Lung (tissue), 12 donors: ENCODE data around the gene FAM234A. TPM values are rescaled to one million over a fixed set of nuclear protein-coding genes. Genes with fewer than 3 reads are reported as not detected.

Experiments
- ATAC-seq: fragments of 200-7000 bp; cut with Tn5 transposase; one replicate; pipeline ENCODE4 v1.9.1; 2020; ENCODE audit warnings: moderate number of reproducible peaks; ENCODE audit not compliant: insufficient read depth, low FRiP score
- DNase-seq, 3 donors: peaks; one replicate each; pipeline ENCODE4 v3.0.0-alpha.2; 2013 to 2017
- H3K27ac ChIP-seq, 2 donors: one replicate each; pipeline ENCODE4 v1.5.1; 2013; ENCODE audit warnings: mild to moderate bottlenecking in 2 of 2, moderate library complexity in 2 of 2, control low read depth in 1 of 2, inconsistent platforms in 1 of 2, low read depth in 1 of 2, low read length in 1 of 2
- H3K27me3 ChIP-seq, 3 donors: one replicate each; pipeline ENCODE4 v1.5.1; 2013; ENCODE audit warnings: low read length in 2 of 3; ENCODE audit not compliant: control insufficient read depth in 3 of 3, insufficient read depth in 3 of 3
- H3K36me3 ChIP-seq, 4 donors: one replicate each; pipeline ENCODE4 v1.5.1; 2013; ENCODE audit warnings: low read length in 4 of 4, mild to moderate bottlenecking in 1 of 4, moderate library complexity in 1 of 4; ENCODE audit not compliant: control insufficient read depth in 4 of 4, insufficient read depth in 4 of 4
- H3K4me1 ChIP-seq, 5 donors: one replicate each; pipeline ENCODE4 v1.5.1; 2013; ENCODE audit warnings: low read length in 5 of 5, mild to moderate bottlenecking in 2 of 5, moderate library complexity in 1 of 5; ENCODE audit not compliant: control insufficient read depth in 5 of 5, insufficient read depth in 5 of 5
- H3K4me3 ChIP-seq: one replicate; pipeline ENCODE4 v1.5.1; 2013; ENCODE audit warnings: mild to moderate bottlenecking, control low read depth, moderate library complexity
- H3K9ac ChIP-seq, 2 donors: one replicate each; pipeline ENCODE4 v1.5.1; 2013; ENCODE audit warnings: low read length in 2 of 2, control low read depth in 1 of 2; ENCODE audit not compliant: insufficient read depth in 1 of 2
- H3K9me3 ChIP-seq, 4 donors: one replicate each; pipeline ENCODE4 v1.5.1; 2013; ENCODE audit warnings: low read length in 3 of 4, mild to moderate bottlenecking in 1 of 4, moderate library complexity in 1 of 4; ENCODE audit not compliant: control insufficient read depth in 4 of 4, insufficient read depth in 3 of 4
- WGBS, 2 donors: extraction: QIAGEN DNeasy Blood & Tissue Kit; methylation state at CpG; one replicate each; pipeline ENCODE4 v1.1.7; 2013; 5-methylcytosine and 5-hydroxymethylcytosine counted together
- polyA plus RNA-seq, 2 donors: library from polyadenylated mRNA; stranded (reverse); fragments of 200-250 nt; gene quantifications; one replicate each; pipeline ENCODE4 v1.2.1, GENCODE V29; 2013
- total RNA-seq, 2 donors: library from RNA; depleted of rRNA in 1 of 2; stranded (reverse); fragments of >200 nt in 1 of 2; gene quantifications; one replicate each; pipeline ENCODE4 v1.2.1, GENCODE V29; 2014 to 2021
- TF ChIP-seq, protein P1 (sequence below): IDR thresholded peaks from 2 replicates; pipeline ENCODE4 v1.5.1; 2012; ENCODE audit warnings: mild to moderate bottlenecking; ENCODE audit errors: control extremely low read depth, extremely low read depth
- donor health status: control.
- donor health status: control.
- donor health status: Bipolar disorder and iron deficiency.
- donor health status: healthy.
- donor health status: DM: yes; HTN: yes; CAD: no.

The FAM234A gene
- total and polyA plus RNA-seq, 4 donors: 41.5 to 78.5 (median 59.7) TPM

- Histone ChIP-seq H3K9ac (no peak overlapping the region), H3K27me3 (no peaks in the 10 kb centered on the region), H3K9me3 (no peaks in the 10 kb centered on the region), H3K27ac (no peak overlapping the region), H3K36me3 (peaks cover 35 to 63% (median 42%) of the 10 kb centered on the region in 4 donors), H3K4me3 (no peak overlapping the region), H3K4me1 (no peaks in the 10 kb centered on the region)
- 91 to 92% methylated on average over 4 of the region's 4 CpGs for WGBS, 2 donors
- no peak for ATAC-seq
- DNase-seq: no peak
- TF ChIP-seq, protein P1, sequence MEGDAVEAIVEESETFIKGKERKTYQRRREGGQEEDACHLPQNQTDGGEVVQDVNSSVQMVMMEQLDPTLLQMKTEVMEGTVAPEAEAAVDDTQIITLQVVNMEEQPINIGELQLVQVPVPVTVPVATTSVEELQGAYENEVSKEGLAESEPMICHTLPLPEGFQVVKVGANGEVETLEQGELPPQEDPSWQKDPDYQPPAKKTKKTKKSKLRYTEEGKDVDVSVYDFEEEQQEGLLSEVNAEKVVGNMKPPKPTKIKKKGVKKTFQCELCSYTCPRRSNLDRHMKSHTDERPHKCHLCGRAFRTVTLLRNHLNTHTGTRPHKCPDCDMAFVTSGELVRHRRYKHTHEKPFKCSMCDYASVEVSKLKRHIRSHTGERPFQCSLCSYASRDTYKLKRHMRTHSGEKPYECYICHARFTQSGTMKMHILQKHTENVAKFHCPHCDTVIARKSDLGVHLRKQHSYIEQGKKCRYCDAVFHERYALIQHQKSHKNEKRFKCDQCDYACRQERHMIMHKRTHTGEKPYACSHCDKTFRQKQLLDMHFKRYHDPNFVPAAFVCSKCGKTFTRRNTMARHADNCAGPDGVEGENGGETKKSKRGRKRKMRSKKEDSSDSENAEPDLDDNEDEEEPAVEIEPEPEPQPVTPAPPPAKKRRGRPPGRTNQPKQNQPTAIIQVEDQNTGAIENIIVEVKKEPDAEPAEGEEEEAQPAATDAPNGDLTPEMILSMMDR: no peak
These were observed 42.8 kb upstream of the FAM234A start for GRCh38 chr16:191831-192230.

GRCh38 chr16:192686-193085 lies 41.9 kb upstream of the FAM234A start:
- no peaks in the 10 kb centered on the region for H3K4me1 ChIP-seq
- no peaks in the 10 kb centered on the region for H3K9me3 ChIP-seq
- 95 to 96% methylated on average over 11 of the region's 11 CpGs for WGBS, 2 donors
- H3K27ac ChIP-seq: no peak overlapping the region
- TF ChIP-seq, protein P1: no peak
- H3K9ac ChIP-seq: no peak overlapping the region
- H3K4me3 ChIP-seq: no peak overlapping the region
- ATAC-seq: no peak
- peaks cover 37 to 65% (median 45%) of the 10 kb centered on the region in 4 donors for H3K36me3 ChIP-seq
- no peak for DNase-seq
- no peaks in the 10 kb centered on the region for H3K27me3 ChIP-seq

DNA sequence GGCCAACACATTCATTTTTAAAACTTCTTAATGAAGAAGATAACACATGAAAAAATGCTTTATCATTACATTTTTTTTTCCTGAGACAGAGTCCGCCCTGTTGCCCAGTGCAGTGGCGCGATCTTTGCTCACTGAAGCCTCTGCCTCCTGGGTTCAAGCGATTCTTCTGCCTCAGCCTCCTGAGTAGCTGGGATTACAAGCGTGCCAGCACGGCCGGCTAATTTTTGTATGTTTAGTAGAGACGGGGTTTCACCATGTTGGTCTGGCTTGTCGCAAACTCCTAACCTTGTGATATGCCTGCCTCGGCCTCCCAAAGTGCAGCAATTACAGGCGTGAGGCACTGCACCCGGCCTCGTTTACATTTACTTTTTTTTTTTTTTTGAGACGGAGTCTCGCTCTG lies 41.2 kb upstream of the FAM234A start:
- DNase-seq (no peak), ATAC-seq (no peak)
- 93 to 96% methylated on average over 13 to 15 of the region's 15 CpGs for WGBS, 2 donors
- H3K4me1 ChIP-seq: no peaks in the 10 kb centered on the region
- no peak overlapping the region for H3K27ac ChIP-seq
- H3K36me3 ChIP-seq: peaks cover 42 to 67% (median 46%) of the 10 kb centered on the region in 4 donors
- no peaks in the 10 kb centered on the region for H3K27me3 ChIP-seq
- H3K9ac ChIP-seq: no peak overlapping the region
- H3K9me3 ChIP-seq: no peaks in the 10 kb centered on the region
- TF ChIP-seq, protein P1: no peak
- H3K4me3 ChIP-seq: no peak overlapping the region

- H3K4me3 ChIP-seq: no peak overlapping the region
- 91 to 97% methylated on average over 6 of the region's 6 CpGs for WGBS, 2 donors
- DNase-seq: no peak
- no peak overlapping the region for H3K27ac ChIP-seq
- no peak for ATAC-seq
- H3K36me3 ChIP-seq: peaks cover 43 to 65% (median 44%) of the 10 kb centered on the region in 4 donors
- TF ChIP-seq, protein P1: no peak
- H3K27me3 ChIP-seq: no peaks in the 10 kb centered on the region
- no peak overlapping the region for H3K9ac ChIP-seq
- no peaks in the 10 kb centered on the region for H3K9me3 ChIP-seq
- no peaks in the 10 kb centered on the region for H3K4me1 ChIP-seq
These were observed 40.1 kb upstream of the FAM234A start for GRCh38 chr16:194516-194915.
